ENCODE results near the gene EXTL2. TPM values are rescaled to one million over a fixed set of nuclear protein-coding genes. Genes with fewer than 3 reads are reported as not detected.

The EXTL2 gene
- total and polyA plus RNA-seq, 2 experiments from 2014 or later: 45.3 to 45.4 TPM

DNA sequence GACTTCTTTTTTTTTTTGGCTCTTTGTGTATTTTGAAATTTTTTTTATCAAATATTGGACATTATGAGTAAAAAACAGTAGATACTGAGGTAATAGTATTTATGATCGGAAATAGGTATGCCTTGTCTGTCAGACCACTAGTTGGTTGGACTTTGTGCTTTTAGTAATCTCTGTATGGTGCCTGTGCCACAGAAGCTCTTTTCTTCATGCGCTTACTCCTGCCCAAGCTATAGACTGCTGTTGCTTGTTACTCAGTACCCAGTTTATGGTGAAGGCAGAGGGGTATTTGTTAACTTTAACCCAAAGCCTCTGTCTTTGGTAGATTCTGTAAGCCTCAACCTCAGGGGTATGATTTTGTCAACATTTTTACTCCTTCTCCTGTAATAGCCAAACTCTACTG, 9.9 kb upstream of the EXTL2 start (continued):
- TF ChIP-seq, protein P1, sequence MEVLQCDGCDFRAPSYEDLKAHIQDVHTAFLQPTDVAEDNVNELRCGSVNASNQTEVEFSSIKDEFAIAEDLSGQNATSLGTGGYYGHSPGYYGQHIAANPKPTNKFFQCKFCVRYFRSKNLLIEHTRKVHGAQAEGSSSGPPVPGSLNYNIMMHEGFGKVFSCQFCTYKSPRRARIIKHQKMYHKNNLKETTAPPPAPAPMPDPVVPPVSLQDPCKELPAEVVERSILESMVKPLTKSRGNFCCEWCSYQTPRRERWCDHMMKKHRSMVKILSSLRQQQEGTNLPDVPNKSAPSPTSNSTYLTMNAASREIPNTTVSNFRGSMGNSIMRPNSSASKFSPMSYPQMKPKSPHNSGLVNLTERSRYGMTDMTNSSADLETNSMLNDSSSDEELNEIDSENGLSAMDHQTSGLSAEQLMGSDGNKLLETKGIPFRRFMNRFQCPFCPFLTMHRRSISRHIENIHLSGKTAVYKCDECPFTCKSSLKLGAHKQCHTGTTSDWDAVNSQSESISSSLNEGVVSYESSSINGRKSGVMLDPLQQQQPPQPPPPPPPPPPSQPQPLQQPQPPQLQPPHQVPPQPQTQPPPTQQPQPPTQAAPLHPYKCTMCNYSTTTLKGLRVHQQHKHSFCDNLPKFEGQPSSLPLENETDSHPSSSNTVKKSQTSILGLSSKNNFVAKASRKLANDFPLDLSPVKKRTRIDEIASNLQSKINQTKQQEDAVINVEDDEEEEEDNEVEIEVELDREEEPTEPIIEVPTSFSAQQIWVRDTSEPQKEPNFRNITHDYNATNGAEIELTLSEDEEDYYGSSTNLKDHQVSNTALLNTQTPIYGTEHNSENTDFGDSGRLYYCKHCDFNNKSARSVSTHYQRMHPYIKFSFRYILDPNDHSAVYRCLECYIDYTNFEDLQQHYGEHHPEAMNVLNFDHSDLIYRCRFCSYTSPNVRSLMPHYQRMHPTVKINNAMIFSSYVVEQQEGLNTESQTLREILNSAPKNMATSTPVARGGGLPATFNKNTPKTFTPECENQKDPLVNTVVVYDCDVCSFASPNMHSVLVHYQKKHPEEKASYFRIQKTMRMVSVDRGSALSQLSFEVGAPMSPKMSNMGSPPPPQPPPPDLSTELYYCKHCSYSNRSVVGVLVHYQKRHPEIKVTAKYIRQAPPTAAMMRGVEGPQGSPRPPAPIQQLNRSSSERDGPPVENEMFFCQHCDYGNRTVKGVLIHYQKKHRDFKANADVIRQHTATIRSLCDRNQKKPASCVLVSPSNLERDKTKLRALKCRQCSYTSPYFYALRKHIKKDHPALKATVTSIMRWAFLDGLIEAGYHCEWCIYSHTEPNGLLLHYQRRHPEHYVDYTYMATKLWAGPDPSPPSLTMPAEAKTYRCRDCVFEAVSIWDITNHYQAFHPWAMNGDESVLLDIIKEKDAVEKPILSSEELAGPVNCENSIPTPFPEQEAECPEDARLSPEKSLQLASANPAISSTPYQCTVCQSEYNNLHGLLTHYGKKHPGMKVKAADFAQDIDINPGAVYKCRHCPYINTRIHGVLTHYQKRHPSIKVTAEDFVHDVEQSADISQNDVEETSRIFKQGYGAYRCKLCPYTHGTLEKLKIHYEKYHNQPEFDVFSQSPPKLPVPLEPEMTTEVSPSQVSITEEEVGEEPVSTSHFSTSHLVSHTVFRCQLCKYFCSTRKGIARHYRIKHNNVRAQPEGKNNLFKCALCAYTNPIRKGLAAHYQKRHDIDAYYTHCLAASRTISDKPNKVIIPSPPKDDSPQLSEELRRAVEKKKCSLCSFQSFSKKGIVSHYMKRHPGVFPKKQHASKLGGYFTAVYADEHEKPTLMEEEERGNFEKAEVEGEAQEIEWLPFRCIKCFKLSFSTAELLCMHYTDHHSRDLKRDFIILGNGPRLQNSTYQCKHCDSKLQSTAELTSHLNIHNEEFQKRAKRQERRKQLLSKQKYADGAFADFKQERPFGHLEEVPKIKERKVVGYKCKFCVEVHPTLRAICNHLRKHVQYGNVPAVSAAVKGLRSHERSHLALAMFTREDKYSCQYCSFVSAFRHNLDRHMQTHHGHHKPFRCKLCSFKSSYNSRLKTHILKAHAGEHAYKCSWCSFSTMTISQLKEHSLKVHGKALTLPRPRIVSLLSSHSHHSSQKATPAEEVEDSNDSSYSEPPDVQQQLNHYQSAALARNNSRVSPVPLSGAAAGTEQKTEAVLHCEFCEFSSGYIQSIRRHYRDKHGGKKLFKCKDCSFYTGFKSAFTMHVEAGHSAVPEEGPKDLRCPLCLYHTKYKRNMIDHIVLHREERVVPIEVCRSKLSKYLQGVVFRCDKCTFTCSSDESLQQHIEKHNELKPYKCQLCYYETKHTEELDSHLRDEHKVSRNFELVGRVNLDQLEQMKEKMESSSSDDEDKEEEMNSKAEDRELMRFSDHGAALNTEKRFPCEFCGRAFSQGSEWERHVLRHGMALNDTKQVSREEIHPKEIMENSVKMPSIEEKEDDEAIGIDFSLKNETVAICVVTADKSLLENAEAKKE (CRISPR knock-in tag; IDR thresholded peaks at IDR 0.05): no peak

DNA sequence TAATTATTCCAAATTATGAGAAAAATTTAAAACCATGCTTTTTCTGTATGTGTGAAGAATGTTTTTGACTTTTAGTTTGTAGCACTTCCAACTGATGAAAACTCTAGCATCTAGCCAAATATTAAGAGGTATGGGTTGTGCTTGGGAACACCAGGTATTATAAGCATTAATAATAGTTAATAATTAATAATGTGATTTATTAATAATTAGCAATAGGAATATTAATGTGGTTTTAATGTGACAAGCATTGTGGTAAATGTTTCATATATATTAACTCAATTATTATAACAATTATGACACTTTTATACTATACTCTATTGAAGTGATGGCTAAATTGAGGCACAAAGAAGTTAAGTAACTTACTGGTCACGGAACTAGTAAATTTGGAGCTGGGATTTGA, 9.1 kb upstream of the EXTL2 start:
- no peaks in the 10 kb centered on the region for H3K9me2 ChIP-seq (ENCODE audit: insufficient read depth)
- Mint-ChIP-seq H3K36me3 (ENCODE audit: low read depth) (peaks cover 52% of the 10 kb centered on the region), H3K27ac (no peak overlapping the region), H3K27me3 (ENCODE audit: insufficient read depth, low read depth, poor library complexity) (no peaks in the 10 kb centered on the region), H3K9me3 (no peaks in the 10 kb centered on the region), H3K4me3 (no peak overlapping the region), H3K4me1 (no peaks in the 10 kb centered on the region)
- H3K27ac ChIP-seq (ENCODE audit: low read depth): no peak overlapping the region
- no peaks in the 10 kb centered on the region for H3K27me3 ChIP-seq (ENCODE audit: insufficient read depth)
- H4K20me1 ChIP-seq (replicated peaks; ENCODE audit: insufficient read depth): no peaks in the 10 kb centered on the region
- peaks cover 19% of the 10 kb centered on the region for H3K36me3 ChIP-seq (ENCODE audit: insufficient read depth)
- H3K4me3 ChIP-seq: no peak overlapping the region
- no peak overlapping the region for H3K4me2 ChIP-seq
- no peak overlapping the region for H2AFZ ChIP-seq
- H3F3A ChIP-seq (replicated peaks; ENCODE audit: low read depth): no peaks in the 10 kb centered on the region
- peaks cover 48% of the 10 kb centered on the region for H3K79me2 ChIP-seq (replicated peaks; ENCODE audit: insufficient read depth)
- no peaks in the 10 kb centered on the region for H3K4me1 ChIP-seq (ENCODE audit: insufficient read depth)
- DNase-seq (ENCODE audit: low spot score) (no peak), ATAC-seq (no peak)
- no peak for TF ChIP-seq POLR2AphosphoS5 (IDR thresholded peaks at IDR 0.05; ENCODE audit: low read depth)
- TF ChIP-seq, protein P1 (CRISPR knock-in tag; IDR thresholded peaks at IDR 0.05): no peak
- no peak for TF ChIP-seq NANOG (IDR thresholded peaks at IDR 0.05; ENCODE audit: borderline replicate concordance)
- TF ChIP-seq, protein P2, sequence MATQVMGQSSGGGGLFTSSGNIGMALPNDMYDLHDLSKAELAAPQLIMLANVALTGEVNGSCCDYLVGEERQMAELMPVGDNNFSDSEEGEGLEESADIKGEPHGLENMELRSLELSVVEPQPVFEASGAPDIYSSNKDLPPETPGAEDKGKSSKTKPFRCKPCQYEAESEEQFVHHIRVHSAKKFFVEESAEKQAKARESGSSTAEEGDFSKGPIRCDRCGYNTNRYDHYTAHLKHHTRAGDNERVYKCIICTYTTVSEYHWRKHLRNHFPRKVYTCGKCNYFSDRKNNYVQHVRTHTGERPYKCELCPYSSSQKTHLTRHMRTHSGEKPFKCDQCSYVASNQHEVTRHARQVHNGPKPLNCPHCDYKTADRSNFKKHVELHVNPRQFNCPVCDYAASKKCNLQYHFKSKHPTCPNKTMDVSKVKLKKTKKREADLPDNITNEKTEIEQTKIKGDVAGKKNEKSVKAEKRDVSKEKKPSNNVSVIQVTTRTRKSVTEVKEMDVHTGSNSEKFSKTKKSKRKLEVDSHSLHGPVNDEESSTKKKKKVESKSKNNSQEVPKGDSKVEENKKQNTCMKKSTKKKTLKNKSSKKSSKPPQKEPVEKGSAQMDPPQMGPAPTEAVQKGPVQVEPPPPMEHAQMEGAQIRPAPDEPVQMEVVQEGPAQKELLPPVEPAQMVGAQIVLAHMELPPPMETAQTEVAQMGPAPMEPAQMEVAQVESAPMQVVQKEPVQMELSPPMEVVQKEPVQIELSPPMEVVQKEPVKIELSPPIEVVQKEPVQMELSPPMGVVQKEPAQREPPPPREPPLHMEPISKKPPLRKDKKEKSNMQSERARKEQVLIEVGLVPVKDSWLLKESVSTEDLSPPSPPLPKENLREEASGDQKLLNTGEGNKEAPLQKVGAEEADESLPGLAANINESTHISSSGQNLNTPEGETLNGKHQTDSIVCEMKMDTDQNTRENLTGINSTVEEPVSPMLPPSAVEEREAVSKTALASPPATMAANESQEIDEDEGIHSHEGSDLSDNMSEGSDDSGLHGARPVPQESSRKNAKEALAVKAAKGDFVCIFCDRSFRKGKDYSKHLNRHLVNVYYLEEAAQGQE (IDR thresholded peaks at IDR 0.05; ENCODE audit: unreplicated experiment): no peak
- no peak for TF ChIP-seq ZNF331 (CRISPR knock-in tag; IDR thresholded peaks at IDR 0.05; ENCODE audit: low read depth)
- TF ChIP-seq CREB1 (CRISPR knock-in tag; IDR thresholded peaks at IDR 0.05; ENCODE audit: low read depth): no peak
